HG02938 (cell line): ENCODE data around the gene BMP8A.
"Not testable (repeated sequence)": the region's sequence is repeated elsewhere in the genome, so short reads cannot be mapped to it uniquely, and the experiment has no call there.

Experiments
- ATAC-seq: cut with Tn5 transposase; IDR thresholded peaks from one replicate; pipeline ENCODE4 v1.9.1; 2021; ENCODE audit warnings: mild to moderate bottlenecking, moderate library complexity; ENCODE audit not compliant: unreplicated experiment

Gene BMP8A

GRCh38 chr1:39481289-39481688 lies 10.1 kb upstream of the BMP8A start:
- no peak for ATAC-seq

- no peak for ATAC-seq
Observed at GRCh38 chr1:39483276-39483675, 8.2 kb upstream of the BMP8A start.

GRCh38 chr1:39484564-39484963 lies 6.9 kb upstream of the BMP8A start:
- ATAC-seq, result no peak

GRCh38 chr1:39485046-39485803 lies 6.2 kb upstream of the BMP8A start:
- no peak for ATAC-seq

- no peak for ATAC-seq
Observed at GRCh38 chr1:39488012-39488545, 3.4 kb upstream of the BMP8A start.

- no peak for ATAC-seq
Observed at GRCh38 chr1:39488793-39489566, 2.5 kb upstream of the BMP8A start.

DNA sequence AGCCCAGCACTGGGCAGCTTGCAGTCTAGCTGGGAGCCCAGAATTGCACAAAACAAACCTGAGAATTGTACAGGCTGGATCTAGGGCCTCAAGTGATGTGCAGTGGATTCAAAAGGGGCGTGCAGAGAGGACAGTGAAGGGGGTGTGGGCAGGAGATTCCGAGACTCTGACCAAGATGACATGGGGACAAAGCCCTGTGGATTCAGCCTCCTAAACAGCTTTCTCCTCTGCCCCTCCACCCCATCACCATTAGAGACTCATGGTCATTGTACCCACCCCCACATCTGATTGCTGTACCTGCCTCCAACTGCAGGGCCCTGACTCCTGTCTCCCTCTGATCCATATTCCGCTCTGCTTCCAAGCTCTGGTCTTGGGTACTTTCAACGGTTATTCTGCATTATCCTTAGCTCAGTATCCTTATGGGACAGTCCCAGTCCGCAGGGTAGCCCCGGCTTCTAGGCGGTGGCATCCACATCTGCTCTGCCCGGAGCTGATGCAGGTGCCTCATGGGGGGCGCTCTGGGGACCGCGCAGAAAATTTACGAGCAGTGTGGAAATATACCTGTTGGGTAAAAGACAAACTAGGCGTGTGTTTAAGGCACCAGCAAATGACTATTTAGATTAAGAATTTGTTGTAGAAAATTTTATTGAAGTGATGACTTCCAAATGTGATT lies 1.7 kb upstream of the BMP8A start:
- no peak for ATAC-seq

DNA sequence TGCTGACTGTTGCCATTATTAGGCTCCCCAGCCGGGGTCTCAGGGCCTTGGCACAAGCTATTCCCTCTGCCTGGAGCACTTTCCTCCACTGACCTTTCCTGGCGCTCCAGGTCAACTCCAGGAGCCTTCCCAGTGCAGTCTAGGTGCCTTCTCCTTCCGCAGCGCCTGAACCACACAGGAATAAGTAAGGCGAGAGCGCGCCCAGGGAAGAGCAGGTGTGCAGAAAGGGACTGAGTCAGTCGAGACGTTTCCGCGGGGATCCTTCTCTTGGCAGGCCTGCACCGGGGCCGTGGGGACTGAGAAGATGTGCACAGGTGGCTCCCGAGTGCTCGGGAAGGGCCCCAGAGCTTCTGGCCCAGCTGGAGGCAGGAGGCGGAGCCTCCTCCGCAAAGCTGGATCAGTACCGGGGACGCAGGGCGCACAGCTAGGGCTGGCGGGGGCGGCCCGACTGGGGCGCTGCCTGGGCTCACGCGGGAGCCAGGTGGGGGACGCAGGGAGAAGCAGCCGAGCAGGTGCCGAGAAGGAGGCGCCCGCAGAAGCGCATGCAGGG lies 765 bp upstream of the BMP8A start:
- ATAC-seq, result no peak

DNA sequence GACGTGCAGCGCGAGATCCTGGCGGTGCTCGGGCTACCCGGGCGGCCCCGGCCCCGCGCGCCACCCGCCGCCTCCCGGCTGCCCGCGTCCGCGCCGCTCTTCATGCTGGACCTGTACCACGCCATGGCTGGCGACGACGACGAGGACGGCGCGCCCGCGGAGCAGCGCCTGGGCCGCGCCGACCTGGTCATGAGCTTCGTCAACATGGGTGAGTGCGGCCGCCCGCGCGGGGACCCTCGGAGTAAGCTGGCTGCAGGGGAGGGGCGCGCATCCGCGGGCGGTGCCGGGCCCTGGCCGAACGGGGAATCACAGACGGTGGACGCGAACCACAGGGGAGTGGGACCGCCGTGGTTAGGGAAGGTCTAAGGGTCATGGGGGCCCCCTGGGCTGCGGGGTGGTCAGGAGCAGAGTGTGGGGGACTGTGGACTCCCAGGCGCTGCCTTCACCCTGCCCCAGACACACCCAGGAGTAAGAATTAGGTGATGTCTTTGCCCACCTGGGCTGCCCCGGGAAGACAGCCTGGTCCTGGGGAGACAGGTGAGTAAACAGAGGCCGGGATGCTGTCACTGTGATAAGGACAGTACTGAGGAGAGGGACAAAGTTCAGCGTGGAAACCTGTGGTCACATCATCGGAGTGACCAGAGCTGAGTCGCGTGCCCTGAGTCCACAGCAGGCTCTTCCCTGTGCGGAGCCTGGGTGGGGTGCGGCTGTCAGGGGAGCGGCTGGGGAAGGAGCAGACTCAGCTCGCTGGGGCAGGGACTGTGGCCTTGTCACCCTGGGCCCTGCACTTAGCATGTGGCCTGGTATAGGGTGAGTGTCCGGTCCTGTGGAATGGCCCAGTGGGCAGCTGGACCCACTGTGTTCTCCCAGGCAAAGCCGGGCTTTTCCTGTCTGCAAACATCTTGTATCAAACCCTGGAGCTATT lies 944 bp downstream of the BMP8A start:
- ATAC-seq, result not testable (repeated sequence)

DNA sequence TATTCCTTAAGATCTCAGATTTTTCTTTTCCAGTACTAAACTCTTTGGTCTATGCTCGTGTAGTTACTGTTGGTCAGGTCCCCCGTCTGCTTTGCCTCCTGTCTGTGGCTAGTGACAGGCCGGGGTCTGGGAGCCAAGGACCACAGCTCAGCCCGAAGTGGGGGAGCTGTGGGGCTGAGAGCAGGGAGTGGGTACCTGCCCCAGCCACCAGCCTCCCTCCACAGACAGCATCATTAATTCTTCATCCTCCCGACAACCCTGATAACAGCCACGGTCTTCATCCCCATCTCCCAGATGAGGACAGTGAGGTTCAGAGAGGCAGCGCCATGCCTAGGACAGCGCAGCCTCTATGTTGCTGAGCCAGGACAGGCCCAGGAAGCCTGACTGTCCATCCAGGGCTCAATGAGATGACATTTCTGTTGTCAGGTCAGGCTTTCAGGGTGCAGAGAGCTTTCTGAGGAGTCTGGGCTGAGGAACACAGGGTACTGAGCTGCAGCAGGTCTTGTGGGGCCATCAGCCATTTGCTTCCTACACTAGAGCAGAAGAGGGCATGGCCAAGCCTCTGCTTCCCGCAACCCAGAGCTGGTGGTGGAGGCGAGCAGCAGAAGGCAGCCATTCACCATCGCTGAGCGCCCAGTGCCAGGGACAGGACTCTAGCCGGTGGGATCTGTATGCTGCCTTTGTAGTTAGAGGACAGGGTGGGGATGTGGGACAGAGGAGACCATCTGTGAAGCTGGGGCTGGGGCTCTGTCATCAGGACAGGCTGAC lies 1.8 kb downstream of the BMP8A start:
- ATAC-seq, result not testable (repeated sequence)

- ATAC-seq, result no peak
Observed at GRCh38 chr1:39494671-39495410, 3.4 kb downstream of the BMP8A start.

DNA sequence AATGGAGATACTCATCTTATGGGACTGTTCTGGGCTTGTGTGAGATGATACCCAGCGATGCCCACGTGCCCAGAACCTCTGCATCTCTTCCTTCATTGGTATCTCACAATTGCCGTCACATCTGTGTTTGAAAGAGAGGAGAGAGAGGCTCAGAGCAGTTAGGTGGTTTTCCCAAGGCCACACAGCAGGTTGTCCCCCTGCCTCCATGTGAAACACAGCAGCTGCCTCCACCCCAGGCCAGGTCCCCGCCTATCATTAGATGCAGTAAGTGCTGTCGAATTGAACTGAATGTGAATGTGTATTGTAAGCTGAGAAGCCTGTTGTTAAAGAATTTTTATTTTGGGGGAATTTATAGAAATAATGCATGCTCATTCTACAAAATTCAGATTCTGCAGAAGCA lies 5.1 kb downstream of the BMP8A start:
- ATAC-seq, result not testable (repeated sequence)

DNA sequence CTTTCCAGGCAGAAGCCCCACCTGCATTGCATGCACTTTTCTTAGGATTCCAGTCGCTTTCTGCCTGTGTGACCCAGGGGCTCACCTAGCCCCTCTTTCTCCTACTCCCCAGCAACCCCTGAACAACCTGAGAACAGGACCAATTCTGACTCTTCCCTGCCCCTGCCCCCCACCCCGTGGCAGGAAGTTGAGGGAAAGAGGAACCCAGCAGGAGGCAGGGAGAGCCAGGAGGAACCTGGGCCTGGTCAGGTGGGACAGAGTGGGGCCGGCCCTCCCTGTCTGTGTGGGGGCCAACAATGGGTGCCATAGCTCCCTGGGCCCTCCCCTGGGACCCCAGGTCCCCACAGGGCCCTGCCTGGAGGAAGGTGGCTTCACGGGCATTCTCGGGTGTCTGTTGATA lies 6.1 kb downstream of the BMP8A start:
- ATAC-seq, result no peak

DNA sequence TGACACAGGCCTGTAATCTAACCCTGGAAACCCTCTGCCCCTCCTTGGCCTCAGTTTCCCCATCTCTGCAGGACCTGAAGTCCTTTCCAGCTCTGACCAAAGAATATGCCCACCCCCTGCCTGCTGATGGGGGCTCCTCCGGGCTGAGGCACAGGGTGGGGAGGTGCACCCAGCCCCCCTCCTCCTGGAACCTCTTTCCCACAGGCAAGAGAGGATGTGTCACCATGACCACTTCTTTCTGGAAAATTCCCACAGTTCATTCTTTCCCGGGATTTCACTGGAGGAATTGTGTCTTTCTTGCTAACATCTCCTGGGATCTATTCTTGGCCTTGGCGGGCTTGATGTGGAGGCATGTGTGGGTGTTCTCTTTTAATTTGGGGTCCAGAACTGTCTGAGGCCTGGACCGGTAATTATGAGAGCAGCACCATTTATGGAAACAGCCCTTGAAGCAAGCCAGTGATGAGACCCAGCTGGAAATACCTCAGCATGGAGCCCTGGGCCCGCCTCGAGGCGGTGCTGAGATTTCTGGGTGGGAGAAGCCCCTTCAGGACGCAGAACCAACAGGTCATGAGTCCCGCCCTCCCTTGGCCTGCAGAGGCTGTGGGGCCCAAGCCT lies 6.8 kb downstream of the BMP8A start:
- ATAC-seq, result not testable (repeated sequence)

DNA sequence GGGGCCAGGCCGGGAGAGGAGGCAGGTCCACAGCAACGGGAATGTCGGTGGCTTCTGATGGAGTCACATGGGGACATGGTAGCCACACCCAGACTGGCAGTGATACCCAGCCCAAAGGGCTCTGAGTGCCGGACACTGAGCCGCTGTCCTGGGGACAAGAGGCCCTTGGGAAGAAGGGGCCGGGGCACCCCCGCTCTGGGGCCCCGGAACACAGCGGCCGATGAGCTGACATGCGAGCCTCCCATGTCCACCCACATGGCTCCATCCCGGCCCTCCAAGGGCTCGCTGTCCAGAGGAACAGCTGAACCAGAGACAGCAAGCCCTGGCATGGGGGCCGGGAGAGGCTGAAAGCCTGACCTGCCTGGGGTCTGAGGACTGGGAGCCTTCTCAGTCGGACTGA lies 7.4 kb downstream of the BMP8A start:
- not testable (repeated sequence) for ATAC-seq

DNA sequence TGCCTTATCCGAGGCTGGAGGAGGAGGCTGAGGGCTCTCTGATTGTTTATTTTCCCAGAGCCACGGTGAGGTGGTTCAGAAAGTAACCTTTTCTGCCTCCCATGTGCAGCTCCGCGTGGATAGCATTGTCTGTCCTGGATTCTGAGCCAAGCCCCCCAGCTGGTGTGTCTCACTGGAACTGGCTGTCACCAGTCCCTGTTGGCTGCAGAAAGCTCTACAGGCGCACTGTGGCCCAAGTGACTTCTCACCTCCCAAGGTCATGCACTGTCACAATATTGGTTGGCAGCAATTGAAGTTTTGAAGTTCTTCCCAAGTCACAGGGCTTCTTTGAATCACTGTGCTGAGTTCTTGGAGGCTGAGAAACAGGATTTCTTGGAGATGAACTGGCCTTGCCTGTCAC lies 8.2 kb downstream of the BMP8A start:
- no peak for ATAC-seq

DNA sequence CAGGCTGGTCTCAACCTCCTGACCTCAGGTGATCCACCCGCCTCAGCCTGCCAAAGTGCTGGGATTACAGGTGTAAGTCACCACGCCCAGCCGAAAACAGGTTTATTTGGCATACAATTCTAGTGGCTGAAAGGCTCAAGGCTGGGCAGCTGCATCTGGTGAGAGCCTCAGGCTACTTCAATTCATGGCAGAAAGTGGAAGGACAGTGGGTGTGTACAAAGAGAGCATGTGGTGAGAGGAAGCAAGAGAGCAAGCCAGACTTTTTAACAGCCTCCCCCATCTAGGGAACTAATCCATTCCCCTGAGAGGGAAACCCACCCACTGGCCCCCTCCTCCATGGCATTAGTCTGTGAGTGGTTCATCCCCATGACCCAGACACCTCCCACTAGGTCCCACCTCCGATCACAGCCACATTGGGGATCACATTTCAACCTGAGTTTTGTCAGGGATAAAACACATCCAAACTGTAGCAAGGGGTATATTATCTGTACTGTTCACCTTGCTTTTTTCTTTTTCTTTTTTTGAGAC lies 9.5 kb downstream of the BMP8A start:
- no peak for ATAC-seq

- no peak for ATAC-seq
Observed at GRCh38 chr1:39501666-39502065, 10.2 kb downstream of the BMP8A start.
